ENCODE results near the gene GRIK2. TPM values are rescaled to one million over a fixed set of nuclear protein-coding genes. Genes with fewer than 3 reads are reported as not detected.

Gene GRIK2
- total and polyA plus RNA-seq, 2 donors (not counting 3 experiments of a cell fraction or from before 2014, with no cell fraction given) = not detected

- Histone ChIP-seq H3K9me3 (replicated peaks; ENCODE audit: control insufficient read depth, insufficient read depth, low read length) (no peaks in the 10 kb centered on the region), H3K4me2 (ENCODE audit: insufficient read depth, low read length) (no peak overlapping the region), H3K9ac (replicated peaks; ENCODE audit: extremely low read depth, insufficient read depth, low read length) (no peak overlapping the region), H2AFZ (ENCODE audit: low read depth, low read length) (no peak overlapping the region), H3K27ac (ENCODE audit: insufficient read depth, low read depth, low read length) (no peak overlapping the region), H3K4me1 (ENCODE audit: control insufficient read depth, extremely low read depth, insufficient read depth, low read length) (no peaks in the 10 kb centered on the region), H3K9me1 (replicated peaks; ENCODE audit: control insufficient read depth, extremely low read depth, insufficient read depth, low read length) (no peaks in the 10 kb centered on the region), H3K27me3 (ENCODE audit: control insufficient read depth in 2 of 2, insufficient read depth in 2 of 2, low read length in 2 of 2) (no peaks in the 10 kb centered on the region), H3K79me2 (ENCODE audit: control insufficient read depth, insufficient read depth, low read length) (no peaks in the 10 kb centered on the region), H4K20me1 (replicated peaks; ENCODE audit: control insufficient read depth, extremely low read depth, insufficient read depth, low read length) (no peaks in the 10 kb centered on the region), H3K4me3 (replicated peaks in 1 of 3; ENCODE audit: insufficient read depth in 1 of 3, low read depth in 1 of 3, low read length in 3 of 3) (no peak overlapping the region), H3K36me3 (ENCODE audit: control insufficient read depth in 2 of 2, extremely low read depth in 1 of 2, insufficient read depth in 2 of 2, low read length in 2 of 2) (no peaks in the 10 kb centered on the region)
- intact Hi-C loops (cut with micrococcal nuclease) = no loop called here
- TF ChIP-seq GATA2 (IDR thresholded peaks at IDR 0.05; ENCODE audit: insufficient read depth, insufficient read length, low read depth, low read length) (no peak), EZH2 (IDR thresholded peaks at IDR 0.05; ENCODE audit: borderline replicate concordance, low read depth, low read length, severe bottlenecking) (no peak), FOS (IDR thresholded peaks at IDR 0.05; ENCODE audit: borderline replicate concordance, insufficient read depth, low read length) (no peak), POLR2A (IDR thresholded peaks at IDR 0.05; ENCODE audit: low read depth, low read length) (no peak), JUN (IDR thresholded peaks at IDR 0.05; ENCODE audit: borderline replicate concordance, insufficient read depth, insufficient read length, low read depth) (no peak), MAX (IDR thresholded peaks at IDR 0.05; ENCODE audit: insufficient read depth, insufficient read length) (no peak), MYC (IDR thresholded peaks at IDR 0.05; ENCODE audit: low read depth, low read length) (no peak), POLR2AphosphoS5 (IDR thresholded peaks at IDR 0.05; ENCODE audit: insufficient read depth, low read depth, low read length) (no peak), CTCF (IDR thresholded peaks at IDR 0.05; ENCODE audit: extremely low read depth in 1 of 2, insufficient read depth in 1 of 2, low read depth in 1 of 2, low read length in 2 of 2) (no peak)
- DNase-seq (ENCODE audit: low read depth, low spot score) = no peak
- ChIA-PET POLR2A (no interaction called here), CTCF (interaction anchor here (1.8 kb wide), 1 partner anchor 23 kb away, joined by 4 read pairs; no protein-coding TSS in a partner anchor)
- dilution Hi-C loops (cut with MboI; ENCODE audit: extremely low pct_ligation_motif_present, low sequenced_read_pairs) = no loop called here
- BruUV-seq (replicated peaks) = no TSS peak
- no peak for FAIRE-seq
These were observed 295.6 kb downstream of the GRIK2 start for GRCh38 chr6:101689156-101689555.

Measured in endothelial cell of umbilical vein (primary cell).